OCI-LY3 (cell line): ENCODE data around the gene NR5A1.

ENCODE experiments used
- CTCF ChIP-seq: fragments of 200-600, 300-600 bp; sonication (generic); IDR thresholded peaks from 2 replicates; pipeline ENCODE4 v1.5.1; 2014; ENCODE audit warnings: antibody characterized with exemption, low read length, low read depth
- EZH2phosphoT487 ChIP-seq: fragments of 200-600 bp; shearing (Covaris generic); IDR thresholded peaks from 2 replicates; pipeline ENCODE4 v1.6.1; 2018; ENCODE audit warnings: antibody characterized with exemption, mixed run types, low read depth

- TF ChIP-seq CTCF (no peak), EZH2phosphoT487 (no peak)
These were observed 48.8 kb downstream of the NR5A1 start for GRCh38 chr9:124458441-124458840.
